Ascending aorta (tissue), 2 donors: ENCODE data around the gene MAN1C1. TPM values are rescaled to one million over a fixed set of nuclear protein-coding genes. Genes with fewer than 3 reads are reported as not detected.

ENCODE experiments used
- DNase-seq, 2 donors: peaks; one replicate each; pipeline ENCODE4 v3.0.0-alpha.2; 2019; ENCODE audit warnings: low spot score in 2 of 2
- H3K27ac ChIP-seq, 2 donors: fragments of 200-600 bp; sonication (generic); one replicate each; pipeline ENCODE4 v1.5.1; 2016 to 2017; ENCODE audit warnings: mild to moderate bottlenecking in 1 of 2
- H3K27me3 ChIP-seq: fragments of 200-600 bp; sonication (generic); one replicate; pipeline ENCODE4 v1.5.1; 2017
- H3K36me3 ChIP-seq, 2 donors: fragments of 200-600 bp; sonication (generic); one replicate each; pipeline ENCODE4 v1.5.1; 2016
- H3K4me1 ChIP-seq, 2 donors: fragments of 200-600 bp; sonication (generic); one replicate each; pipeline ENCODE4 v1.5.1; 2016 to 2017; ENCODE audit warnings: mild to moderate bottlenecking in 1 of 2
- H3K4me3 ChIP-seq, 2 donors: fragments of 200-600 bp; sonication (generic); one replicate each; pipeline ENCODE4 v1.5.1; 2016 to 2017; ENCODE audit warnings: mild to moderate bottlenecking in 1 of 2
- H3K9me3 ChIP-seq, 2 donors: fragments of 200-600 bp; sonication (generic); one replicate each; pipeline ENCODE4 v1.5.1; 2016
- intact Hi-C: fragments of 100-400 bp; cut with DNase I; formaldehyde crosslinking; loops from one replicate; pipeline ENCODE4 v1.15.1; 2023
- total RNA-seq: library from RNA; depleted of rRNA; stranded (reverse); fragments of >200 nt; gene quantifications from one replicate; pipeline ENCODE4 v1.1.0, GENCODE V29; 2016
- TF ChIP-seq, protein P1 (sequence below), 3 experiments: fragments of 200-600 bp in 2 of 3; fragments of 450-650 bp in 1 of 3; sonication (generic) in 2 of 3; IDR thresholded peaks; one replicate each; pipeline ENCODE4 v1.5.1; 2016 to 2019; ENCODE audit warnings: antibody characterized with exemption in 3 of 3, mild to moderate bottlenecking in 1 of 3, moderate library complexity in 1 of 3

The MAN1C1 gene
- total RNA-seq, 1 donor from 2014 or later = 14.3 TPM

DNA sequence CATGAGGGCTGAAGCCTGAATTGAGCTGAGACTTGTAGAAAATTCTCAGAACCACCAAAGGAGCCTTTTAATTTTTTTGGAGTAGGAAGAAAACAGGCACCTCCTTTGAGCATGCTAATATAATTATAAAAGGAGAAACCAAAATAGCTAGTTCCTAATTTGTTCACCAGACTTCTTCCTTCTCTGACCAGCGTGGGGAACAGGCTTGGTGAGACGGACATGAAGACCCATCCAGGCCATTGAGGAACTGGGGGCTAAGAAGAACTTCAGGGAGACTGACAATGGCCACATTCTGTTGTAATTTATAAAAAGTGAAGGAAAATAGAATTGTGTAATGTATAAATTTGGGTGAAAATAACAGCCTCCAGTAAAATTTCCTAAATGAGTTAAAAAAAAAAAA lies 62.6 kb downstream of the MAN1C1 start:
- Histone ChIP-seq H3K4me1 (no peaks in the 10 kb centered on the region), H3K36me3 (no peaks in the 10 kb centered on the region), H3K27ac (no peak overlapping the region), H3K4me3 (no peak overlapping the region), H3K27me3 (no peaks in the 10 kb centered on the region), H3K9me3 (no peaks in the 10 kb centered on the region)
- DNase-seq = no peak
- intact Hi-C loops = no loop called here
- TF ChIP-seq, protein P1, sequence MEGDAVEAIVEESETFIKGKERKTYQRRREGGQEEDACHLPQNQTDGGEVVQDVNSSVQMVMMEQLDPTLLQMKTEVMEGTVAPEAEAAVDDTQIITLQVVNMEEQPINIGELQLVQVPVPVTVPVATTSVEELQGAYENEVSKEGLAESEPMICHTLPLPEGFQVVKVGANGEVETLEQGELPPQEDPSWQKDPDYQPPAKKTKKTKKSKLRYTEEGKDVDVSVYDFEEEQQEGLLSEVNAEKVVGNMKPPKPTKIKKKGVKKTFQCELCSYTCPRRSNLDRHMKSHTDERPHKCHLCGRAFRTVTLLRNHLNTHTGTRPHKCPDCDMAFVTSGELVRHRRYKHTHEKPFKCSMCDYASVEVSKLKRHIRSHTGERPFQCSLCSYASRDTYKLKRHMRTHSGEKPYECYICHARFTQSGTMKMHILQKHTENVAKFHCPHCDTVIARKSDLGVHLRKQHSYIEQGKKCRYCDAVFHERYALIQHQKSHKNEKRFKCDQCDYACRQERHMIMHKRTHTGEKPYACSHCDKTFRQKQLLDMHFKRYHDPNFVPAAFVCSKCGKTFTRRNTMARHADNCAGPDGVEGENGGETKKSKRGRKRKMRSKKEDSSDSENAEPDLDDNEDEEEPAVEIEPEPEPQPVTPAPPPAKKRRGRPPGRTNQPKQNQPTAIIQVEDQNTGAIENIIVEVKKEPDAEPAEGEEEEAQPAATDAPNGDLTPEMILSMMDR (IDR thresholded peaks at IDR 0.05) = no peak

DNA sequence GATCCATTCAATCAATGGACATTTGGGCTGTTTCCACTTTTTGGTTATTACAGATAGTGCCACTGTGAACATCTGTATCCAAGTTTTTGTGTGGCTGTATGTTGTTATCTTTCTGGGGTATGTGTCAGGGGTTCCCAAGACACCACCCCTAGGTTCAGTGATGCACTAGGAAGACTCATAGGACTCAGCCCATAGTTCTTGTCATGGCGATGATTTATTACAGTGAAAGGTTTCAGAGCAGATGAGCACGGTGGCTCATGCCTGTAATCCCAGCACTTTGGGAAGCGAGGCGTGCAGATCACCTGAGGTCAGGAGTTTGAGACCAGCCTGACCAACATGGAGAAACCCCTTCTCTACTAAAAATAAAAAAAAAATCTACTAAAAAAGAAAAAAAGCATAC lies 64.1 kb downstream of the MAN1C1 start:
- intact Hi-C loops = no loop called here
- TF ChIP-seq, protein P1 (IDR thresholded peaks at IDR 0.05) = no peak
- no peaks in the 10 kb centered on the region for H3K9me3 ChIP-seq
- no peaks in the 10 kb centered on the region for H3K4me1 ChIP-seq
- no peaks in the 10 kb centered on the region for H3K27me3 ChIP-seq
- no peak overlapping the region for H3K4me3 ChIP-seq
- no peaks in the 10 kb centered on the region for H3K36me3 ChIP-seq
- H3K27ac ChIP-seq = no peak overlapping the region
- DNase-seq = no peak

- intact Hi-C loops = no loop called here
- TF ChIP-seq, protein P1 (IDR thresholded peaks at IDR 0.05) = no peak
Measured at GRCh38 chr1:25682059-25682601, 65.5 kb downstream of the MAN1C1 start.

DNA sequence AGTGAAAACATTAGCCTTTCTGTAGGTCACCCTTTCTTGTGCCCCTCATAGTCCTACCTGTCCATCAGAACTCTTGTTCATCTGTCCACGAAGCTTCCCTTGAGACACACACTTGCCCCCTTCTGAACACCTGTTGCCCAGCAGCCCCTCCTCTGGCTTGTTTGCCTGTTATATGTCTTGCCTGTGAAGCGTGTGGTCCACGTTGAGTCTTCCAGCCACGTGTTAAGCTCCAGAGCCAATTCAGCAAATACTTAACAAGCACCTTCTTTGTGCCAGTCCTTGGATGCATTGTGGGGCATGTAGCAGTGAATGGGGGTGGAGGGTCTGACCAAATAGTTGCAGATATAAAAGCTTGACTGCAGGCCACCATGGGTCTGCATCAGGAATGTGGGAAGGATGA lies 66.6 kb downstream of the MAN1C1 start:
- no peak for DNase-seq
- H3K27me3 ChIP-seq = no peaks in the 10 kb centered on the region
- TF ChIP-seq, protein P1 (IDR thresholded peaks at IDR 0.05) = no peak
- H3K27ac ChIP-seq = no peak overlapping the region
- no peaks in the 10 kb centered on the region for H3K9me3 ChIP-seq
- H3K36me3 ChIP-seq = no peaks in the 10 kb centered on the region
- H3K4me1 ChIP-seq = peaks cover 1 to 4% of the 10 kb centered on the region in 2 donors
- no peak overlapping the region for H3K4me3 ChIP-seq
- intact Hi-C loops = no loop called here

More at GRCh38 chr1:25682059-25682601, 65.5 kb downstream of the MAN1C1 start:
- no peak for DNase-seq
- Histone ChIP-seq H3K4me1 (no peaks in the 10 kb centered on the region), H3K9me3 (no peaks in the 10 kb centered on the region), H3K27ac (no peak overlapping the region), H3K4me3 (no peak overlapping the region), H3K36me3 (no peaks in the 10 kb centered on the region), H3K27me3 (no peaks in the 10 kb centered on the region)

DNA sequence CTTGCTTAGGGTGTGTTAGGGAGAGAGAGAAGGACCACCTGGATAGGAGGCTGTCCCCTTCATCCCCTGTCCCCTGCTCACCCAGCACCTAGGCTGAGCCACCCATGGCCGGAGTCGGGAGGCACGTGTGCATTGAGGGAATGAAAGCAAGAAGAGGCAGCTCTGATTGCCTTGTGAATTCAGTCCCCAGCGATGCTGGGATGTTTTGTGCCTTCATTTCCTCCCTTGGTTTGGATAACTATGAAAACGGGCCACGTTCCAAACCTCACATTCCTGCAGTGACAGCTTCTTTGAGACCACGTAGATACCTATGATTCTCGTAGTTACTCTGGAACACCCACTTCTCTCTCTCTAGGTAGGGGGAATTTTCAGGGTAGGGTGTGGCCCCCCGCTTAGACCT lies 67.1 kb downstream of the MAN1C1 start:
- TF ChIP-seq, protein P1 (IDR thresholded peaks at IDR 0.05) = no peak
- no peaks in the 10 kb centered on the region for H3K27me3 ChIP-seq
- no peak overlapping the region for H3K27ac ChIP-seq
- no peak overlapping the region for H3K4me3 ChIP-seq
- no peaks in the 10 kb centered on the region for H3K9me3 ChIP-seq
- H3K36me3 ChIP-seq = no peaks in the 10 kb centered on the region
- no peak for DNase-seq
- intact Hi-C loops = no loop called here
- peaks cover 3 to 8% of the 10 kb centered on the region in 2 donors for H3K4me1 ChIP-seq
